HG03103 (cell line): ENCODE measurements around the gene NOLC1.

ENCODE experiments used
- ATAC-seq: cut with Tn5 transposase; IDR thresholded peaks from one replicate; pipeline ENCODE4 v1.9.1; 2021; ENCODE audit warnings: low read depth; ENCODE audit not compliant: unreplicated experiment

NOLC1 gene

DNA sequence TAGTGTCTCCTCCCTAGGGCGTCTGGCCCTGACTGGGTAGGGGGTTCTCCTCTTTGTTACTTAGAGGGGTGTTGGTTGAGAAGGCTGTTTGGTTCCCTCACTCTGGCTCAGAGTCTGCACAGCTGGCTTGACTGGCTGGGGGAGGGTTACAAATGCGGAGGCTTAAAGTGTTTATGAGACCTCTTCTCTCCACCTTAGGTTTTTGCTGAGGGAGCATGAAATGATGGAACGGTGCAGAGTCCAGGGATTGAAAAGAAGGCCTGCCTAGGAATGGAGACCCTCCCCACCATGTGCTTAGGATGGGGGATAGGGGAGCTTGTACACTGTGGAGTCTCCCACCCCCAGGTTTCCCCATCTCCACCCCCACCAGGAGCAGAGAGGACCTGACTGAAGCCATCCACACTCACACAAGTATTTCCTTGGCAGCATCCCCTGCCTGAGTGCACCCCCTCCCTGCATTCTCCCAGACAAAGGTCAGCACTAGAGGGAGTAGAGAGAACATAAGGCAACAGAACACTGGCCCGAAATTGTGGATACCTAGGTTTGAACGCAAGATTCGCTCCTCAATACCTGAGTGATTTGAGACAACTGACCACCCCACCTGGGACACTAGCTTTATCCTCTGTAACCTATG is 30.3 kb upstream of the NOLC1 start:
- ATAC-seq: no peak

DNA sequence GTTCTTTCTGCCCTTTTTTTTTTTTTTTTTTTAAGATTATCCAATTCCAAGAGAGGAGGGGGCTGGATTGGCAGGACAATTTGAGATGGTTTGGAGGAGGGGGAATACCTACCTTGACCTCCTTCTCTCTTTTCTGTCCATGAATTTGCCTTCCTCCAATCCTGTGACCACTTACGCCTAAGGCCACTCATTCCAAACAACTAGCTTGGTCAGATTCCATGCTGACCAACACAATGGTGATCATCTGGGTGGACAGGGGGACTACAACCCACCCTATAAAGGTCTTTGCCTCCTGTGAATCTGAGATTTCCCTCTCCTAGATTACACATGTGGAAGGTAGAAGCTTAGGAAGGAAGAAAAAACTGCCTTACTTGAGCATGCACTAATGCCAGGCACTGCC is 29.7 kb upstream of the NOLC1 start:
- no peak for ATAC-seq

DNA sequence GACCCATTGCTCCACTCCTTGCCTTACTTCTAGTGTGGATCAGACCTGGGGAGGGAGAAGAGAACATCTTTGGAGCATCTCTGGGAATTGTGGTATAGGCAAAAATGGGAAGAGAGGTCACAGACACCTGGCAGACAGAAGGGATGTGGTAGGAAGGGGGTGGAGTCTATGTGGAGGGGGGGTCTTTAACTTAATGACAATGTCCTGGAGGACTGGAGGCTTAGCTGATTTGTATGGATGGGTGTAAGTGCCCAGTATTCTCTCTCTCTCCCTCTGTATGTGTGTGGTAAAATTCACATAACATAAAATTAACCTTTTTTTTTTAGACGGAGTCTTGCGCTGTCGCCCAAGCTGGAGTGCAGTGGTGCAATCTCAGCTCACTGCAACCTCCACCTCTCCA is 29.0 kb upstream of the NOLC1 start:
- ATAC-seq: no peak

DNA sequence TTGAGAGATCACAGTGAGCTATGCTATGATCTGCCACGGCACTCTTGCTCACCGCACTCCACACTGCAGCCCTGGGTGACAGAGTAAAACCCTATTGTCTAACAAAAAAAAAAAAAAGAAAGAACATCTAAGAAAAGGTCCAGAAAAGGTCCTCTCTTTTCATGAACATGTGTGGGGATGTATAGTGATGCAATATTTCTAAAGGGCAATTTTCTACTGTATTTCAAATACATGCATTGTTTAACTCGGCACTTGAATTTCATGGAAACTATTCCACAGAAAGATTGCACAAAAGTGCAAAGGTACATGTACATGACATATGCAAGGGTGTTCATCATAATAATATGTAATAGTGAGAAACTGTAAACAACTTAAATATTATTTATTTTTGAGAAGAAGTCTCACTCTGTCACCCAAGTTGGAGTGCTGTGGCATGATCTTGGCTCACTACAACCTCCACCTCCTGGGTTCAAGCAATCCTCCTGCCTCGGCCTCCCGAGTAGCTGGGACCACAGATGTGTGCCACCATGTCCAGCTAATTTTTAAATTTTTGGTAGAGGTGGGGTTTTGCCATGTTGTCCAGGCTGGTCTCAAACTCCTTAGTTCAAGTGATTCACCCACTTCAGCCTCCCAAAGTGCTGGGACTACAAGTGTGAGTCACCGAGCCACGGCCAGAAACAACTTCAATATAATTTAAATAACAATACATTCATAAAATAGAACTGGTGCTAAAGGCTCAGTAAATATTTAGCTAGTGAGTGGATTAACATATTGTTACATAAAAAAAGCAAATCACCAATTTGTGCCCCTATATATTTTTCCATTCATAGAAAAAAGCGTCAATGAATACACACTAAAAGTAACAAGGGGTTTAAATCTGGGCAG is 20.7 kb upstream of the NOLC1 start:
- ATAC-seq: no peak

DNA sequence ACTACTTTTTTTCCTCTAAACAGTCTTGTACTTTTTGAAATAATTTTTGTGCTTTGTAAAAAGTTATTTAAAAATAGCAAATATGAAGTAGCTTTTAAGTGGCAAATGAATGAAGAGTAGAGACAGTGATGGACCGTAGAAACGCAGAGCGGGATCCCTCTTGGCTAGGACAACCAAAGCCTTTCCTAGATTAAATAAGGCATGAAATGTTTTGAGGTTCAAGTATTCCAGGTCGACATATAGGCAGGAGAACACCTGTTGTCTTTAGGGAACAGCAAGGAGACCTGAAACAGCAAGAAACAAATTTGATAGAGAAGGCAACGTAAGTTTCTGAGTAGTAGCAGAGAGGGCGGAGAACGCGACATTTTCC is 20.0 kb upstream of the NOLC1 start:
- no peak for ATAC-seq

DNA sequence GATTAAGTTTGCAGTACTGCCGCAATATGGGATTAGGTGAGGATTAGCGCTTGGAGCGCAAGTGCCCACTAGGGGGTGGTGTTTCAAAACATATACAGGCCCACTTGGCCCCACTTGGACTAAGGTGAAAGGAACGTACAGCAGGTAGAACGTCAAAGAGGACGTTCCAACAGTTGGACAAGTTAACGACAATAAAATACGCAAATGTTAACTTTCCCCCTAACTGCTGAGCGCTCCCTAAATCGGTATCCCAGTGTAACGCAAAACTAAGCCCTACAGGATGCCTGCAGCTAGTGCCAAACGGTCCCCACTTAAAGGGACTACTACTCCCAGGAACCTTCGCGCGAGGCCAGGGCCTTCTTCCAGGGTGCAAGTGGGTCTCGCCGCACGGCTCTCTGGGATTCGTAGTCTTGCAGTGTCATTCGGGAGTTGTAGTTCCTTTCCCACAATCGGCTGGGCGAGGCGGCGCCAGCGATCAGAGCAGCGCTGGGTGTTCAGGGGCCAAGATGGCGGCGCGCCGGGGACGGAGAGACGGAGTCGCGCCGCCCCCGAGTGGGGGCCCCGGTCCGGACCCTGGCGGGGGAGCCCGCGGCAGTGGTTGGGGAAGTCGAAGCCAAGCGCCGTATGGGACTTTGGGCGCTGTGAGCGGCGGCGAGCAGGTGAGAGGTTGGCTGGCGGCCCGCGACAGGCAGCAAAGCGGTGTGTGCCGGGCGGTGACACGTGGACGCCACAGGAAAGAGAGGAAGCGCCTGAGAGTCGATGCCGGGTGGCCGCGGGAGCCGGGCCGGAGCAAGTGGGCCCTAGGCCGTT is 19.4 kb upstream of the NOLC1 start, which contains the start of gene PPRC1:
Gene PPRC1 (plus strand): TSS at position 478 of the 810 bp plus-strand sequence. CDS start 29 bp downstream, at position 507.
- ATAC-seq: peak; percentile 90

DNA sequence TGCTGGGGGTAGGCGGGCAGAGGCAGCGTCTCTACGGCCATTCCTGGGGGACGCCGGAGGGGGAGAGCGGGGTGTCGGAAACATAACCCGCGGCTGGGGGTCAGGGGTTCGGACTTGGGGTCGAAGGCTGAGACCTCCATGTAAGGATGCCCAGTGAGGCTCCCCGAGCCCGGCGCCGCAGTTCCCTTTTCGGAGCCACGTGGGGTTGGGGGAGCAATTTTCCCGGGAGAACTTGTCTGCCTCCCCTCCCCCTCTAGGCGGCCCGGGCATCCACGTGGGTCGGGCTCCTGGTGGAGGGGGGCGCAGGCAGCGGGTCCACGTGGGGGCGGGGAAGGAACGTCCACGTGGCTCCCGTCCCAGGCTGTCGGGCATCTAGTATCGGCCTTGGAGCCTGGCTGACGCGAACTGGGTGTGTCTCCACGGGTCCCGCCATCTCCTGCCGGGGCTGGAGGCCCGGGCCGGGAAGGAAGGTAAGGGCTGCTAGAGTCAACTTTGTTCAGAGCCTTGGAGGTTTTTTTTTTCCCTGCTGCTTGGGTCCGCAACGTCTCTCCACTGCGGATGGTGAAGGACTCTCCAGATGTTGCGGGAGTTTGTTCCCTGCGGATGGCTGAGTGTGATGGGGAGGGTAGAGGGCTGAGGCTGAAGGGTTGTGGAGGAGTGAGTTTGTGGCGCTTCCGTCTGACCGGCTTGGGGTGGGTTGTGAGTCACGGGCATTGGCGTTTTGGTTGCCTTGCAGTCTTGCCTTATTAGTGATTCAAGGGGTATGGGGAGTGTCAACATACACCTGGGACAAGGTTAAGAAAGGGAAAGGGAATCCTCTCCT is 18.6 kb upstream of the NOLC1 start:
- no peak for ATAC-seq

DNA sequence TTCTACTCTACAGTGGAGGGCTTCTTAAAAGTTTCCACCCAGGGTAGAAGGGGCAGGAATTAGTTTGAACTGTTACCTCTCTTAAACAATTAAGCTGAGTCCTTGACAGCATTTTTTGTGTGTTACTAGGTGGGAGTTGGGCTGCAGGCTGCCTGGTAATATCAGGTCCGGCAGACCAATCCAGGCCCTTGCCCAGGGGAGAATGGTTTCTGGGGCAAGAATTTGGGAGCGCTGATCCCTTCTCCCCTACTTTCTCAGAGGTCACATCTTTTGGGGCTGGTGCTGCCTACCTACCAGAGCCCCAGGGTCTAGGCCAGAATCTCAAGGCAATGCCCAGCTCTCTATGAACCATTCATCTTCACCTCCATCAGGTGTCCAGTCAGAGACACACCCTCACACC is 17.8 kb upstream of the NOLC1 start:
- ATAC-seq: no peak

DNA sequence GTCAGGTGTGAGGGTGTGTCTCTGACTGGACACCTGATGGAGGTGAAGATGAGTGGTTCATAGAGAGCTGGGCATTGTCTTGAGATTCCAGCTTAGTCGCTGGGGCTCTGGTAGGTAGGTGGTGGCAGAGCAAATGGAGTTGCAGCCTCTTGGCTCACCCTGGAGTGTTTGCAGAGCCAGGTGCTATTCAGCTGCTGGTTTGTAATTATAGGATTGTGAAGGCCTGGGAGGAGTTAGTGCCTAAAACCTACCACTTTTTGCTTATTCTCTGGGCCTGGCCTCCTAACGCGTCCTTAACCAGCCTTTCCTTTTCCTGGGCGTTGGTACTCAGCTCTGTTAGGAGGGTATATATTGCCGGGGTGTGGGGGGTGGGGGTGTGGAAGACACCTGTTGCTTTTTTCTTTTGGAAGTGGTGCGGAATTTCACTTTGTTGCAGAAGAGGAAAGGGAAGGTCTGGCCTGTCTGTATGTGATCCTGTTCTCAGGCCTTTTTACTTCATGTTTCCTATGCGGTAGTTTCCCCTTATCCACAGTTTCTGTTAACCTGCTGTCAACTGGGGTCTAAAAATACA is 16.1 kb upstream of the NOLC1 start:
- no peak for ATAC-seq

DNA sequence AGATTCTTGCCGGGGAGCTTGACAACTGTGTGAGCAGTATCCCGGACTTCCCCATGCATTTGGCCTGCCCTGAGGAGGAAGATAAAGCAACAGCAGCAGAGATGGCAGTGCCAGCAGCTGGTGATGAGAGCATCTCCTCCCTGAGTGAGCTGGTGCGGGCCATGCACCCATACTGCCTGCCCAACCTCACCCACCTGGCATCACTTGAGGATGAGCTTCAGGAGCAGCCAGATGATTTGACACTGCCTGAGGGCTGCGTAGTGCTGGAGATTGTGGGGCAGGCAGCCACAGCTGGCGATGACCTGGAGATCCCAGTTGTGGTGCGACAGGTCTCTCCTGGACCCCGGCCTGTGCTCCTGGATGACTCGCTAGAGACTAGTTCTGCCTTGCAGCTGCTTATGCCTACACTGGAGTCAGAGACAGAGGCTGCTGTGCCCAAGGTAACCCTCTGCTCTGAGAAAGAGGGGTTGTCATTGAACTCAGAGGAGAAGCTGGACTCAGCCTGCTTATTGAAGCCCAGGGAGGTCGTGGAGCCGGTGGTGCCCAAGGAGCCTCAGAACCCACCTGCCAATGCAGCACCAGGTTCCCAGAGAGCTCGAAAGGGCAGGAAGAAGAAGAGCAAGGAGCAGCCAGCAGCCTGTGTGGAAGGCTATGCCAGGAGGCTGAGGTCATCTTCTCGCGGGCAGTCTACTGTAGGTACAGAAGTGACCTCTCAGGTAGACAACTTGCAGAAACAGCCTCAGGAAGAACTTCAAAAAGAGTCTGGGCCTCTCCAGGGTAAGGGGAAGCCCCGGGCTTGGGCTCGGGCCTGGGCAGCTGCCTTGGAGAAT is 12.7 kb upstream of the NOLC1 start:
- no peak for ATAC-seq

DNA sequence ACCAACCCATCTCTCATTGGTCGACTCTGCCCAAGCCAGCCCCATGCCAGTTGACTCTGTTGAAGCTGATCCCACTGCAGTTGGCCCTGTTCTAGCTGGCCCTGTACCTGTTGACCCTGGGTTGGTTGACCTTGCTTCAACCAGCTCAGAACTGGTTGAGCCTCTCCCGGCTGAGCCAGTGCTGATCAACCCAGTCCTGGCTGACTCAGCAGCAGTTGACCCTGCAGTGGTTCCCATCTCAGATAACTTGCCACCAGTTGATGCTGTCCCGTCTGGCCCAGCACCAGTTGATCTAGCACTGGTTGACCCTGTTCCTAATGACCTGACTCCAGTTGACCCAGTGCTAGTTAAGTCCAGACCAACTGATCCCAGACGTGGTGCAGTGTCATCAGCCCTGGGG is 12.0 kb upstream of the NOLC1 start:
- ATAC-seq: no peak

DNA sequence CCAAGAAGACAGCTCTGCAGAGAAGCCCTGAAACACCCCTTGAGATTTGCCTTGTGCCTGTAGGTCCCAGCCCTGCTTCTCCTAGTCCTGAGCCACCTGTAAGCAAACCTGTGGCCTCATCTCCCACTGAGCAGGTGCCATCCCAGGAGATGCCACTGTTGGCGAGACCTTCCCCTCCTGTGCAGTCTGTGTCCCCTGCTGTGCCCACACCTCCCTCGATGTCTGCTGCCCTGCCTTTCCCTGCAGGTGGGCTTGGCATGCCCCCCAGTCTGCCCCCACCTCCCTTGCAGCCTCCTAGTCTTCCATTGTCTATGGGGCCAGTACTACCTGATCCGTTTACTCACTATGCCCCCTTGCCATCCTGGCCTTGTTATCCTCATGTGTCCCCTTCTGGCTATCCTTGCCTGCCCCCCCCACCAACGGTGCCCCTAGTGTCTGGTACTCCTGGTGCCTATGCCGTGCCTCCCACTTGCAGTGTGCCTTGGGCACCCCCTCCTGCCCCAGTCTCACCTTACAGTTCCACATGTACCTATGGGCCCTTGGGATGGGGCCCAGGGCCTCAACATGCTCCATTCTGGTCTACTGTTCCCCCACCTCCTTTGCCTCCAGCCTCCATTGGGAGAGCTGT is 11.2 kb upstream of the NOLC1 start:
- ATAC-seq: no peak

DNA sequence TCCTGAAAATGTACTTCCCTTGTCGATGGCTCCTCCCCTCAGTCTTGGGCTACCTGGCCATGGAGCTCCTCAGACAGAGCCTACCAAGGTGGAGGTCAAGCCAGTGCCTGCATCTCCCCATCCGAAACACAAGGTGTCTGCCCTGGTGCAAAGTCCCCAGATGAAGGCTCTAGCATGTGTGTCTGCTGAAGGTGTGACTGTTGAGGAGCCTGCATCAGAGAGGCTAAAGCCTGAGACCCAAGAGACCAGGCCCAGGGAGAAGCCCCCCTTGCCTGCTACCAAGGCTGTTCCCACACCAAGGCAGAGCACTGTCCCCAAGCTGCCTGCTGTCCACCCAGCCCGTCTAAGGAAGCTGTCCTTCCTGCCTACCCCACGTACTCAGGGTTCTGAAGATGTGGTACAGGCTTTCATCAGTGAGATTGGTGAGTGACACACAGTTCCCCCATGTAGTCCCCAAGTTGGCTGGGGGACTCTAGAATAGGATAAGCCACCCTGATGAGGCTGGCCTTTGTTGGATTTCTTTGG is 10.5 kb upstream of the NOLC1 start:
- ATAC-seq: no peak

DNA sequence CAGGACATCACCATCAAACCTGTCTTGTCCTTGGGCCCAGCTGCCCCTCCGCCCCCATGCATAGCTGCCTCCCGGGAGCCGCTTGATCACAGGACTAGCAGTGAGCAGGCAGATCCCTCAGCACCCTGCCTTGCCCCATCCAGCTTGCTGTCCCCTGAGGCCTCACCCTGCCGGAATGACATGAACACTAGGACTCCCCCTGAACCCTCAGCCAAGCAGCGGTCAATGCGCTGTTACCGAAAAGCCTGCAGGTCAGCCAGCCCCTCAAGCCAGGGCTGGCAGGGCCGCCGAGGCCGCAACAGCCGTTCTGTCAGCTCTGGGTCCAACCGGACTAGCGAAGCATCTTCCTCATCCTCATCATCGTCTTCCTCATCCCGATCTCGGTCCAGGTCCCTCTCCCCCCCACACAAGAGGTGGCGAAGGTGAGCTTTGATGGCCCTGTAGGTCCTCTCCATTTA is 5.2 kb upstream of the NOLC1 start:
- no peak for ATAC-seq

DNA sequence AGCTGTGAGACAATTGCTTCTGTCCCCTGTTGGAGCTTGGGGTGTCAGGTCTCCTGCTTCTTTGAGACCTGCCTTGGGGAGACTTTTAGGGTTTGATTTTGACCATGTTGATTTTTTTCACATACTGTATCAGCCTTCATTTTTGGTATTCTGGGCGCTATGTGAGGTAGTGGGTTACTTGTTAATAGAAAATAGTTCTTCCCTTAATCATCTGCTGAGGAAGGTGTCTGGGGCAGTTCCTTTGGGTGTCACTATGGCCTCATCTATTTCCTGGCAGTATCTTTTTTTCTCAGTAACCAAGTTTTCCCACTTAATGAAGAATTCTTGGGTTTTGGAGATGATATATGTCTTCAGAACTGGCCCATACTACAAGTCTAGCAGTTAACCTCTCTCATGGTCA is 4.6 kb upstream of the NOLC1 start:
- no peak for ATAC-seq

DNA sequence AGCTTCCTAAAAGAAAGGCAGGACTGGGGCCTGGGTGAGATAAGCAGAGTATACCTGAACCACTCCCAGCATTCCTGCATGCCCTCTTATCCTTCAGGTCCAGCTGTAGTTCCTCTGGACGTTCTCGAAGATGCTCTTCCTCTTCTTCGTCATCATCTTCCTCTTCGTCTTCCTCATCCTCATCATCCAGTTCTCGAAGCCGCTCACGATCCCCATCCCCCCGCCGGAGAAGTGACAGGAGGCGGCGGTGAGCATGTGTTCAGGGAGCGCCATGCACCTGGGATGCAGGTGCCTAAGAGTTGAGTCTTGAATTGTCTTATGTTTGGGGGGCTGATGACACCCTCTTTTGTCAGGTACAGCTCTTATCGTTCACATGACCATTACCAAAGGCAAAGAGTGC is 3.9 kb upstream of the NOLC1 start:
- ATAC-seq: no peak

DNA sequence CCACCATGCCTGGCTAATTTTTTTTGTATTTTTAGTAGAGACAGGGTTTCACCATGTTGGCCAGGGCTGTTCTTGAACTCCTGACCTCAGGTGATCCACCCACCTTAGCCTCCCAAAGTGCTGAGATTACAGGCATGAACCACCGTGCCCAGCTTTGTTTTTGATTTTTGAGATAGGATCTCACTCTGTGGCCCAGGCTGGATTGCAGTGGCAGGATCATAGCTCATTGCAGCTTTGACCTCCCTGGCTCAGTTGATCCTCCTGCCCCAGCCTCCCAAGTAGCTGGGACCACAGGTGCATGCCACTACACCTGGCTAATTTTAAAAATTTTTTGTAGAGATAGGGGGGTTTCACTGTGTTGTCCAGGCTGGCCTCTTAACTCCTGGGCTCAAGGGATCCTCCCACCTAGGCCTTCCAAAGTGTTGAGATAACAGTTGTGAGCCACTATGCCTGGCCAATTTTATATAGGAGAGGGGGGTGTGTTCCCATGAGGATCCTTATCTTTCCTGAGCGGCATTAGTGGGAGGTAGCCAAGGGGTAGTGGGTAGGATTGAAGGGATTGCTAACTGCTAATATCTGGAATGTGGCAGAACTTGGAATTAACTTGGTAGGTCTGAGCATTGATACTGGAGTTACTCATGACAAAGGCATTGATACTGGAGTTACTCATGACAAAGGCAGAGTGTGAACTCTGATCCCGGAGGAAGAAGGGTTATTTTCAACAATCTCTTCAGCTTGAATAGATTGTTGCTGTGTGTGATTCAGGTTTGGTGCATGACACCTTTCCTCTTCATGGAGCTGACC is 1.0 kb upstream of the NOLC1 start:
- no peak for ATAC-seq

DNA sequence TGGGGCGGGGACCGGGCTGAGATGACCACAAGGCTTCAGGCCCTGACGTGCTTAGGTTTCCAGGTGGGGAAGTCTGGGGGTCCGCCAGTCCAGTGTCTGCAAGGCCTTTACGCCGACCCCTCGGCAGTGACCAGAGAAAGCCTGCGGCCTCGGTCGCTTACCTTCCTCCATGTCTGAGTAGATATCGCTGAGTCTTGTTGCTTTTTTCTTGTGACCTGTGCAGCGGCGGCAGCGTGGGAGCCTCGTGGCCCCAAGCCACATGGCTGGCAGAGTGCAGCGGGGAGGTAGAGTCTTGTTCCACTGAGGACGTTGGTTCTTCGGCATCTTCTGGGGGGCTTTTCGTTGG is 329 bp downstream of the NOLC1 start:
- peak; percentile 2 for ATAC-seq
